Neural progenitor cell (in vitro differentiated cells): Measurements from ENCODE around the gene CST3. TPM values are rescaled to one million over a fixed set of nuclear protein-coding genes. Genes with fewer than 3 reads are reported as not detected.

Experiments
- DNase-seq: peaks from one replicate; pipeline ENCODE4 v3.0.0-alpha.2; 2016; ENCODE audit warnings: low spot score
- H2AFZ ChIP-seq: fragments of 200-600 bp; sonication (generic); replicated peaks from 2 replicates; pipeline ENCODE4 v1.6.1; 2016; ENCODE audit warnings: antibody characterized with exemption
- H3F3A ChIP-seq: fragments of 200-600 bp; sonication (generic); 2 replicates; pipeline ENCODE4 v1.6.1; 2016; ENCODE audit warnings: antibody characterized with exemption, low read depth
- H3K27ac ChIP-seq: fragments of 200-600 bp; sonication (generic); 2 replicates; pipeline ENCODE4 v1.5.1; 2016; ENCODE audit warnings: mild to moderate bottlenecking
- H3K27me3 ChIP-seq: fragments of 200-600 bp; sonication (generic); 2 replicates; pipeline ENCODE4 v1.6.1; 2016; ENCODE audit warnings: mild to moderate bottlenecking, moderate library complexity
- H3K36me3 ChIP-seq: fragments of 200-600 bp; sonication (generic); 2 replicates; pipeline ENCODE4 v1.5.1; 2016
- H3K4me1 ChIP-seq: fragments of 200-600 bp; sonication (generic); 2 replicates; pipeline ENCODE4 v1.6.1; 2016; ENCODE audit warnings: mixed run types
- H3K4me2 ChIP-seq: fragments of 200-600 bp; sonication (generic); 2 replicates; pipeline ENCODE4 v1.6.1; 2016
- H3K4me3 ChIP-seq: fragments of 200-600 bp; sonication (generic); 2 replicates; pipeline ENCODE4 v1.5.1; 2016
- H3K79me2 ChIP-seq: fragments of 200-600 bp; sonication (generic); 2 replicates; pipeline ENCODE4 v1.6.1; 2016; ENCODE audit warnings: low read depth
- H3K9ac ChIP-seq: fragments of 200-600 bp; sonication (generic); 2 replicates; pipeline ENCODE4 v1.6.1; 2016
- H3K9me3 ChIP-seq: fragments of 200-600 bp; sonication (generic); 2 replicates; pipeline ENCODE4 v1.5.1; 2016; ENCODE audit warnings: low read depth
- H4K20me1 ChIP-seq: fragments of 200-600 bp; sonication (generic); 2 replicates; pipeline ENCODE4 v1.6.1; 2016; ENCODE audit warnings: low read depth
- H3K27ac Mint-ChIP-seq: 3 replicates; pipeline ENCODE4 v1.8.0; 2021; ENCODE audit warnings: mixed read lengths
- H3K27me3 Mint-ChIP-seq: 2 replicates; pipeline ENCODE4 v1.8.0; 2022; ENCODE audit warnings: low read depth, mild to moderate bottlenecking, inconsistent platforms, moderate library complexity, mixed read lengths; ENCODE audit not compliant: insufficient read depth
- H3K36me3 Mint-ChIP-seq: 3 replicates; pipeline ENCODE4 v1.8.0; 2021; ENCODE audit warnings: mixed read lengths
- H3K4me1 Mint-ChIP-seq: 3 replicates; pipeline ENCODE4 v1.8.0; 2021; ENCODE audit warnings: mixed read lengths
- H3K4me3 Mint-ChIP-seq: 3 replicates; pipeline ENCODE4 v1.8.0; 2021; ENCODE audit warnings: mild to moderate bottlenecking, moderate library complexity, mixed read lengths
- H3K9me3 Mint-ChIP-seq: 3 replicates; pipeline ENCODE4 v1.8.0; 2020; ENCODE audit warnings: mixed read lengths
- CTCF ChIP-seq: fragments of 200-600 bp; sonication (generic); IDR thresholded peaks from 2 replicates; pipeline ENCODE4 v1.5.1; 2017; ENCODE audit warnings: antibody characterized with exemption, mild to moderate bottlenecking
- EZH2 ChIP-seq: fragments of 200-600 bp; sonication (generic); IDR thresholded peaks from 2 replicates; pipeline ENCODE4 v1.6.1; 2017; ENCODE audit warnings: antibody characterized with exemption, mild to moderate bottlenecking, moderate library complexity
- EZH2phosphoT487 ChIP-seq: fragments of 200-600 bp; sonication (generic); IDR thresholded peaks from 2 replicates; pipeline ENCODE4 v1.6.1; 2017; ENCODE audit warnings: antibody characterized with exemption
- total RNA-seq: library from RNA; depleted of rRNA; stranded (reverse); fragments of >200 nt; gene quantifications from 2 replicates; pipeline ENCODE4 v1.2.3, GENCODE V29; 2015; ENCODE audit warnings: low replicate concordance

CST3 gene
- total RNA-seq, 1 donor from 2014 or later, result 20.8 TPM

GRCh38 chr20:23585808-23586734 is 51.7 kb downstream of the CST3 start:
- Histone ChIP-seq H2AFZ (no peak overlapping the region), H4K20me1 (no peaks in the 10 kb centered on the region), H3K4me1 (no peaks in the 10 kb centered on the region), H3K4me2 (no peak overlapping the region), H3K79me2 (no peaks in the 10 kb centered on the region), H3K36me3 (no peaks in the 10 kb centered on the region), H3K27me3 (no peaks in the 10 kb centered on the region), H3F3A (no peaks in the 10 kb centered on the region), H3K9ac (no peak overlapping the region), H3K27ac (no peak overlapping the region), H3K9me3 (no peaks in the 10 kb centered on the region), H3K4me3 (no peak overlapping the region)
- peaks cover 6% of the 10 kb centered on the region for H3K4me1 Mint-ChIP-seq
- no peaks in the 10 kb centered on the region for H3K36me3 Mint-ChIP-seq
- no peak for TF ChIP-seq CTCF
- TF ChIP-seq EZH2, result no peak
- TF ChIP-seq EZH2phosphoT487, result no peak
- DNase-seq, result no peak
- peaks cover 6% of the 10 kb centered on the region for H3K9me3 Mint-ChIP-seq
- H3K4me3 Mint-ChIP-seq, result no peak overlapping the region
- no peak overlapping the region for H3K27ac Mint-ChIP-seq
- peaks cover 11% of the 10 kb centered on the region for H3K27me3 Mint-ChIP-seq

GRCh38 chr20:23585449-23585807 is 52.3 kb downstream of the CST3 start:
- no peak overlapping the region for H3K9ac ChIP-seq
- no peaks in the 10 kb centered on the region for H3K79me2 ChIP-seq
- H2AFZ ChIP-seq, result no peak overlapping the region
- no peaks in the 10 kb centered on the region for H3K27me3 ChIP-seq
- Mint-ChIP-seq H3K27me3 (peaks cover 11% of the 10 kb centered on the region), H3K4me3 (no peak overlapping the region), H3K9me3 (peaks cover 6% of the 10 kb centered on the region), H3K4me1 (peaks cover 6% of the 10 kb centered on the region), H3K36me3 (no peaks in the 10 kb centered on the region), H3K27ac (no peak overlapping the region)
- no peaks in the 10 kb centered on the region for H3K4me1 ChIP-seq
- no peaks in the 10 kb centered on the region for H3F3A ChIP-seq
- no peak for DNase-seq
- no peaks in the 10 kb centered on the region for H3K36me3 ChIP-seq
- no peak overlapping the region for H3K27ac ChIP-seq
- no peak overlapping the region for H3K4me3 ChIP-seq
- H3K4me2 ChIP-seq, result no peak overlapping the region
- no peaks in the 10 kb centered on the region for H4K20me1 ChIP-seq
- H3K9me3 ChIP-seq, result no peaks in the 10 kb centered on the region
- TF ChIP-seq CTCF (no peak), EZH2phosphoT487 (no peak), EZH2 (no peak)

GRCh38 chr20:23584434-23585199 is 53.1 kb downstream of the CST3 start:
- Histone ChIP-seq H2AFZ (peak overlapping the region; percentile 26), H3K79me2 (no peaks in the 10 kb centered on the region), H3K4me3 (no peak overlapping the region), H3F3A (no peaks in the 10 kb centered on the region), H3K9ac (no peak overlapping the region), H3K4me1 (no peaks in the 10 kb centered on the region), H3K27ac (no peak overlapping the region), H3K27me3 (no peaks in the 10 kb centered on the region), H3K9me3 (no peaks in the 10 kb centered on the region), H3K4me2 (no peak overlapping the region), H3K36me3 (no peaks in the 10 kb centered on the region), H4K20me1 (no peaks in the 10 kb centered on the region)
- DNase-seq, result no peak
- Mint-ChIP-seq H3K36me3 (no peaks in the 10 kb centered on the region), H3K9me3 (peaks cover 9% of the 10 kb centered on the region), H3K27ac (peak overlapping the region; percentile 72), H3K4me3 (no peak overlapping the region), H3K27me3 (peaks cover 11% of the 10 kb centered on the region), H3K4me1 (peaks cover 6% of the 10 kb centered on the region)
- no peak for TF ChIP-seq EZH2
- TF ChIP-seq EZH2phosphoT487, result no peak
- TF ChIP-seq CTCF, result no peak

Other genes with a start within 250 kb of the CST3 start
- 19.8 and 23.8 TPM in 2 replicates for gene NAPB, start 216.5 kb downstream of the CST3 start, total RNA-seq
- gene CSTL1, start 198.3 kb downstream of the CST3 start, total RNA-seq, result not detected in 2 replicates
- not detected in 2 replicates for gene CST11, start 185.1 kb downstream of the CST3 start, total RNA-seq
- gene CST8, start 146.8 kb downstream of the CST3 start, total RNA-seq, result not detected in 2 replicates
- gene CST9L, start 69.5 kb downstream of the CST3 start, total RNA-seq, result not detected in 2 replicates
- gene CST9, start 32.0 kb downstream of the CST3 start, total RNA-seq, result not detected in 2 replicates
- not detected in 2 replicates for gene CST4, start 51.1 kb upstream of the CST3 start, total RNA-seq
- not detected in 2 replicates for gene CST1, start 113.0 kb upstream of the CST3 start, total RNA-seq
- not detected in 2 replicates for gene CST2, start 188.8 kb upstream of the CST3 start, total RNA-seq
- not detected in 2 replicates for gene CST5, start 241.8 kb upstream of the CST3 start, total RNA-seq